H9 (cell line): Measurements from ENCODE around the gene PLEK2. TPM values are rescaled to one million over a fixed set of nuclear protein-coding genes. Genes with fewer than 3 reads are reported as not detected.

Experiments used
- DNase-seq: peaks from one replicate; pipeline ENCODE4 v3.0.0-alpha.2; 2017
- H2AFZ ChIP-seq: one replicate; pipeline ENCODE4 v1.6.1; 2013; ENCODE audit warnings: mild to moderate bottlenecking, low read length, control low read depth, moderate library complexity
- H2AK5ac ChIP-seq: 2 replicates; pipeline ENCODE4 v1.6.1; 2013; ENCODE audit warnings: low read length, control low read depth, mixed read lengths; ENCODE audit not compliant: insufficient read length
- H2BK120ac ChIP-seq: one replicate; pipeline ENCODE4 v1.6.1; 2013; ENCODE audit warnings: low read depth, mild to moderate bottlenecking, low read length, control low read depth, inconsistent platforms; ENCODE audit not compliant: poor library complexity, severe bottlenecking
- H2BK12ac ChIP-seq: 2 replicates; pipeline ENCODE4 v1.6.1; 2013; ENCODE audit warnings: low read length, control low read depth, mixed read lengths, low read depth; ENCODE audit not compliant: insufficient read length
- H2BK15ac ChIP-seq: 2 replicates; pipeline ENCODE4 v1.6.1; 2013; ENCODE audit warnings: low read depth, low read length, control low read depth
- H2BK20ac ChIP-seq: one replicate; pipeline ENCODE4 v1.6.1; 2013; ENCODE audit warnings: low read depth, mild to moderate bottlenecking, low read length, control low read depth, inconsistent platforms; ENCODE audit not compliant: poor library complexity, severe bottlenecking
- H2BK5ac ChIP-seq: 2 replicates; pipeline ENCODE4 v1.6.1; 2013; ENCODE audit warnings: low read length, control low read depth, mixed read lengths; ENCODE audit not compliant: insufficient read length
- H3K14ac ChIP-seq: 2 replicates; pipeline ENCODE4 v1.6.1; 2013; ENCODE audit warnings: low read length, control low read depth; ENCODE audit not compliant: insufficient read depth
- H3K18ac ChIP-seq: 2 replicates; pipeline ENCODE4 v1.6.1; 2013; ENCODE audit warnings: low read depth, mild to moderate bottlenecking, mixed read lengths, low read length, control low read depth; ENCODE audit not compliant: insufficient read length
- H3K23ac ChIP-seq: 2 replicates; pipeline ENCODE4 v1.6.1; 2013; ENCODE audit warnings: low read length, control low read depth, mixed read lengths, low read depth; ENCODE audit not compliant: insufficient read length
- H3K23me2 ChIP-seq: 2 replicates; pipeline ENCODE4 v1.6.1; 2013; ENCODE audit warnings: low read depth, mild to moderate bottlenecking, mixed read lengths, low read length, control low read depth; ENCODE audit not compliant: insufficient read length, poor library complexity, severe bottlenecking
- H3K27ac ChIP-seq: 2 replicates; pipeline ENCODE4 v1.5.1; 2013; ENCODE audit warnings: low read length, control low read depth, mixed read lengths, low read depth; ENCODE audit not compliant: insufficient read length
- H3K27me3 ChIP-seq: 2 replicates; pipeline ENCODE4 v1.6.1; 2013; ENCODE audit warnings: low read length, control low read depth, inconsistent platforms; ENCODE audit not compliant: insufficient read depth
- H3K4ac ChIP-seq: 2 replicates; pipeline ENCODE4 v1.6.1; 2013; ENCODE audit warnings: low read depth, mild to moderate bottlenecking, control low read depth, inconsistent platforms, low read length, moderate library complexity
- H3K4me1 ChIP-seq: 2 replicates; pipeline ENCODE4 v1.6.1; 2013; ENCODE audit warnings: low read length, control low read depth, inconsistent platforms; ENCODE audit not compliant: insufficient read depth
- H3K4me2 ChIP-seq: 2 replicates; pipeline ENCODE4 v1.6.1; 2013; ENCODE audit warnings: low read length, control low read depth, mixed read lengths; ENCODE audit not compliant: insufficient read length, insufficient read depth
- H3K56ac ChIP-seq: 2 replicates; pipeline ENCODE4 v1.6.1; 2013; ENCODE audit warnings: low read depth, mild to moderate bottlenecking, mixed read lengths, low read length, control low read depth; ENCODE audit not compliant: insufficient read length
- H3K79me1 ChIP-seq: 2 replicates; pipeline ENCODE4 v1.6.1; 2013; ENCODE audit warnings: low read depth, mild to moderate bottlenecking, moderate library complexity, low read length, control low read depth, inconsistent platforms; ENCODE audit not compliant: insufficient read depth, poor library complexity, severe bottlenecking
- H3K79me2 ChIP-seq: 2 replicates; pipeline ENCODE4 v1.6.1; 2013; ENCODE audit warnings: low read length, control low read depth, inconsistent platforms; ENCODE audit not compliant: insufficient read depth
- H3K9ac ChIP-seq: 2 replicates; pipeline ENCODE4 v1.6.1; 2013; ENCODE audit warnings: low read length, control low read depth, mixed read lengths; ENCODE audit not compliant: insufficient read length; ENCODE audit errors: extremely low read depth
- H3K9me3 ChIP-seq: one replicate; pipeline ENCODE4 v1.6.1; 2013; ENCODE audit warnings: low read depth, low read length, inconsistent platforms; ENCODE audit not compliant: control insufficient read depth
- H3T11ph ChIP-seq: one replicate; pipeline ENCODE4 v1.6.1; 2013; ENCODE audit warnings: mild to moderate bottlenecking, low read length, control low read depth, inconsistent platforms
- H4K20me1 ChIP-seq: one replicate; pipeline ENCODE4 v1.6.1; 2013; ENCODE audit not compliant: control insufficient read depth, insufficient read length, insufficient read depth
- H4K5ac ChIP-seq: 2 replicates; pipeline ENCODE4 v1.6.1; 2013; ENCODE audit warnings: low read depth, mild to moderate bottlenecking, mixed read lengths, low read length, control low read depth; ENCODE audit not compliant: insufficient read length
- H4K8ac ChIP-seq: replicated peaks from 2 replicates; pipeline ENCODE4 v1.6.1; 2013; ENCODE audit warnings: low read length, control low read depth, mixed read lengths, low read depth; ENCODE audit not compliant: insufficient read length
- H4K91ac ChIP-seq: 2 replicates; pipeline ENCODE4 v1.6.1; 2013; ENCODE audit warnings: low read depth, mild to moderate bottlenecking, moderate library complexity, mixed read lengths, low read length, control low read depth; ENCODE audit not compliant: insufficient read length
- H3K27ac Mint-ChIP-seq, 3 experiments: 2 replicates in 2 of 3; 3 replicates in 1 of 3; pipeline ENCODE4 v1.8.0; 2020 to 2021; ENCODE audit warnings: mixed read lengths in 3 of 3, mild to moderate bottlenecking in 1 of 3, moderate library complexity in 1 of 3
- H3K27me3 Mint-ChIP-seq: 2 replicates; pipeline ENCODE4 v1.8.0; 2021; ENCODE audit warnings: low read depth, mild to moderate bottlenecking, moderate library complexity, mixed read lengths
- H3K36me3 Mint-ChIP-seq, 3 experiments: 2 replicates in 2 of 3; 3 replicates in 1 of 3; pipeline ENCODE4 v1.8.0; 2020 to 2021; ENCODE audit warnings: low read depth in 3 of 3, mixed read lengths in 3 of 3; ENCODE audit not compliant: insufficient read depth in 1 of 3
- H3K4me1 Mint-ChIP-seq, 2 experiments: 2 replicates each; pipeline ENCODE4 v1.8.0; 2020; ENCODE audit warnings: mixed read lengths in 2 of 2
- H3K4me3 Mint-ChIP-seq, 2 experiments: 2 replicates in 1 of 2; 3 replicates in 1 of 2; pipeline ENCODE4 v1.8.0; 2020 to 2021; ENCODE audit warnings: mild to moderate bottlenecking in 2 of 2, mixed read lengths in 2 of 2, moderate library complexity in 1 of 2
- H3K9me3 Mint-ChIP-seq, 2 experiments: 2 replicates in 1 of 2; 3 replicates in 1 of 2; pipeline ENCODE4 v1.8.0; 2020; ENCODE audit warnings: mild to moderate bottlenecking in 2 of 2, mixed read lengths in 2 of 2, moderate library complexity in 1 of 2
- CTCF ChIP-seq: fragments of 200-600 bp; sonication (generic); conservative IDR thresholded peaks from 3 replicates; pipeline ENCODE4 v1.8.0; 2021; ENCODE audit warnings: antibody characterized with exemption, mild to moderate bottlenecking
- WGBS: extraction: QIAGEN DNeasy Blood & Tissue Kit; methylation state at CpG from one replicate; pipeline ENCODE4 v1.1.7; 2013; ENCODE audit warnings: missing lambda C conversion rate, low lambda C conversion rate, mixed read lengths; ENCODE audit not compliant: insufficient read length; ENCODE audit errors: extremely low coverage; 5-methylcytosine and 5-hydroxymethylcytosine counted together
- total RNA-seq: library from RNA; stranded (reverse); gene quantifications from 2 replicates; pipeline ENCODE4 v1.2.1, GENCODE V29; 2021

Gene PLEK2
- total RNA-seq, 1 experiment from 2014 or later = not detected

GRCh38 chr14:67371247-67372148, 40.5 kb downstream of the PLEK2 start:
- H3K27ac Mint-ChIP-seq = no peak overlapping the region
- Histone ChIP-seq H2BK12ac (no peak overlapping the region), H3K18ac (no peak overlapping the region), H4K91ac (no peak overlapping the region), H3K9ac (no peak overlapping the region), H2BK20ac (no peak overlapping the region), H2AFZ (no peak overlapping the region), H3K9me3 (no peaks in the 10 kb centered on the region), H3K79me1 (no peaks in the 10 kb centered on the region), H2BK120ac (no peak overlapping the region), H3K27ac (no peak overlapping the region), H3K56ac (no peak overlapping the region), H3K14ac (no peak overlapping the region), H2AK5ac (no peak overlapping the region), H3K4me2 (no peak overlapping the region), H3K27me3 (no peaks in the 10 kb centered on the region), H4K20me1 (no peaks in the 10 kb centered on the region), H2BK5ac (no peak overlapping the region), H3K23me2 (no peaks in the 10 kb centered on the region), H3T11ph (no peak overlapping the region), H3K4me1 (no peaks in the 10 kb centered on the region), H3K4ac (no peak overlapping the region), H3K23ac (no peak overlapping the region), H4K8ac (no peak overlapping the region), H2BK15ac (no peak overlapping the region), H4K5ac (no peak overlapping the region), H3K79me2 (no peaks in the 10 kb centered on the region)
- peaks cover 26 to 92% (median 78%) of the 10 kb centered on the region in 3 experiments; a peak in 6 of 7 replicates for H3K36me3 Mint-ChIP-seq
- no peak overlapping the region for H3K4me3 Mint-ChIP-seq
- H3K27me3 Mint-ChIP-seq = no peaks in the 10 kb centered on the region
- no peaks in the 10 kb centered on the region for H3K9me3 Mint-ChIP-seq
- no CpG with 5 or more reads among the region's 4 CpGs for WGBS
- TF ChIP-seq CTCF = no peak
- no peak for DNase-seq
- no peaks in the 10 kb centered on the region for H3K4me1 Mint-ChIP-seq
